ENCODE results near the gene MAGT1.

DNA sequence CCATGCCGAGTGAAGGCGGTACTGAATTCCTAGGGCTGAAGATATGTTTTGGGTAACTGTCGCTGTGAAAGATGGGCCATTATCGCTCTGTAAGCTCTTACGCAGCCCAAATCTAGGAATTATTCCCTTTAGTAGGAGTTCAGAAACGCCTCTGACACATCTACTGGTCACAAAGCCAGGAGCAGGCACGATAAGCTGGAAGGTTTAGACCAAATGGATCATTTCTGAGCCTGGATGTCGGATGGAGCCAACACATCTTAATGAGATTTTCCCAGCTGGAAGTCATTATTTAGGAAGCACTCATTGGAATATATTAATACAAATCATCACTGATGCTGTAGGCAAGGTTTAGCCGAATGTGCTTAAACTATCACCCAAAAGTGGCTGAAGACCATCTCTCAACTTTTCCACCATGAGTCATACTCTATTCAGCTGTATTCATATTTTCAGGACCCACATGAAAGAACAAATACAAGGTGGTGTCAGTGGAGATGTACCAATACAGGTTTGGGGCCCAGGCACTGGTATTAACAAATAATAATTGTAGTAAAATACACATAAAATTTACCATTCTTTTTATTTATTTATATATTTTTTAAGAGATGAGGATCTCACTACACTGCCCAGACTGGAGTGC, 75.0 kb downstream of the MAGT1 start:
- TF ChIP-seq, protein P1, sequence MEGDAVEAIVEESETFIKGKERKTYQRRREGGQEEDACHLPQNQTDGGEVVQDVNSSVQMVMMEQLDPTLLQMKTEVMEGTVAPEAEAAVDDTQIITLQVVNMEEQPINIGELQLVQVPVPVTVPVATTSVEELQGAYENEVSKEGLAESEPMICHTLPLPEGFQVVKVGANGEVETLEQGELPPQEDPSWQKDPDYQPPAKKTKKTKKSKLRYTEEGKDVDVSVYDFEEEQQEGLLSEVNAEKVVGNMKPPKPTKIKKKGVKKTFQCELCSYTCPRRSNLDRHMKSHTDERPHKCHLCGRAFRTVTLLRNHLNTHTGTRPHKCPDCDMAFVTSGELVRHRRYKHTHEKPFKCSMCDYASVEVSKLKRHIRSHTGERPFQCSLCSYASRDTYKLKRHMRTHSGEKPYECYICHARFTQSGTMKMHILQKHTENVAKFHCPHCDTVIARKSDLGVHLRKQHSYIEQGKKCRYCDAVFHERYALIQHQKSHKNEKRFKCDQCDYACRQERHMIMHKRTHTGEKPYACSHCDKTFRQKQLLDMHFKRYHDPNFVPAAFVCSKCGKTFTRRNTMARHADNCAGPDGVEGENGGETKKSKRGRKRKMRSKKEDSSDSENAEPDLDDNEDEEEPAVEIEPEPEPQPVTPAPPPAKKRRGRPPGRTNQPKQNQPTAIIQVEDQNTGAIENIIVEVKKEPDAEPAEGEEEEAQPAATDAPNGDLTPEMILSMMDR (IDR thresholded peaks at IDR 0.05), result no peak
- no peak for TF ChIP-seq EZH2 (IDR thresholded peaks at IDR 0.05; ENCODE audit: borderline replicate concordance, insufficient read depth, low read depth, low read length, poor library complexity, severe bottlenecking)
